Stimulated activated CD8-positive, alpha-beta memory T cell treated with anti-CD3 and anti-CD28 coated beads, Interleukin-15, amount 100 ng/mL, for 4 hours (primary cell): ENCODE data around the gene GABRG2.
"Not testable (repeated sequence)": the region's sequence is repeated elsewhere in the genome, so short reads cannot be mapped to it uniquely, and the experiment has no call there.

Experiments used
- DNase-seq, 2 donors: peaks; one replicate each; pipeline ENCODE4 v3.0.0-alpha.2; 2020; ENCODE audit warnings: low read depth in 2 of 2

The GABRG2 gene

GRCh38 chr5:162067655-162068411 lies at the start of gene GABRG2:
Gene GABRG2, plus strand, starts transcription at chr5:162067773. Its CDS starts 227 bp downstream, at chr5:162068000.
- DNase-seq = no peak

GRCh38 chr5:162025312-162025711 lies 42.3 kb upstream of the GABRG2 start:
- DNase-seq = no peak

- DNase-seq = no peak
Observed at GRCh38 chr5:162026803-162027202, 40.8 kb upstream of the GABRG2 start.

DNA sequence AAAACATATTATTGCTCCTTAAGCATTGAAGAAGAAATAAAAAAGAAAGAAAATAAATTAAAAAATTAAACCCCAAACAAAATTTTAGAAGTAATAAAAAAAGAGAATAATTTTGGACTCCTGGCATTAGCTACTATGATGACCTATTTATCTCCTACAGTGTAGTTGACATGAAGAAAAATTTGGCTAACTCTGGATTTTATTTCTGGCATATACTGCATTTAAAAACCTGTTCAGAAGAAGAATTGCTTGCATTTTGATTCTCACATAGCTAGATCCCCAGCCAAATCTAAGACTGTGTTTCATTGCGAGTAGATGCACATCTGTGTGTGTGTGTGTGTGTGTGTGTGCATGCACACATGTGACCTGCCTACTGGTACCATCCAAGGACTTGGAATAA lies 30.1 kb upstream of the GABRG2 start:
- no peak for DNase-seq

DNA sequence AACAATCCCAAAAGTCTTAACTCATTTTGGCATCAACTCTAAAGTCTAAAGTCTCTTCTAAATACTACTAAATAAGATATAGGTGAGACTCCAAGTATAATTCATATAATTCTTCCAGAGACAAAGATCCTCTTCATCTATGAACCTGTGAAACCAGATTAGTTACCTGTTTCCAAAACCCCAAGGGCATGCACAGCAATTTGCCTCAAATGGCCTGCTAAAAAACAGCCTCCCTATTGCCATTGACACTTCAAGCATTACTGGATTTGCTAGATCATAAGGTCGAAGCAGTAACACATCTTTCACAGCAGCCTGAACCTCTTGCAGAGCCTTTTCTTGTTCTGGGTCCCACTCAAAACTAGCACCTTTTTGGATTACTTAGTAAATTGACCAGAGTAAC lies 20.3 kb upstream of the GABRG2 start:
- no peak for DNase-seq

DNA sequence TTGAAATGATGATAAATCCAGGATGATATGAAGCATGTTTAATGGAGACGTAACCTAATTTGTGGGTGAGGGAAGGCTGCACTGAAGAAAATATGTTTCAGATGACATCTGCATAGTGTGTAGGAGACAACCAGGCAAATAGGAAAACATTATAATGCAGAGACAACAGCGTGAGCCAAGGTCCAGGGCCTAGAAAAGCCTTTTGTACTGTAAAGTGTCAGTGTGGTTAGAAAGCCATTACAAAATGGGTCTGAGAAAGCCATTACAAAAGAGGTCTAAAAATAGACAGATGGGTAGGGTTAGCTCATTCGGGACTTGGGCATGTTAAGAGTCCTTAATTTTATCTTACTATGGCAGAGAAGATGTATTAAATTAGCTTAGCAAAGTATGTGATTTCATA lies 14.9 kb upstream of the GABRG2 start:
- DNase-seq = no peak

- DNase-seq = not testable (repeated sequence)
Observed at GRCh38 chr5:162055095-162055494, 12.5 kb upstream of the GABRG2 start.

DNA sequence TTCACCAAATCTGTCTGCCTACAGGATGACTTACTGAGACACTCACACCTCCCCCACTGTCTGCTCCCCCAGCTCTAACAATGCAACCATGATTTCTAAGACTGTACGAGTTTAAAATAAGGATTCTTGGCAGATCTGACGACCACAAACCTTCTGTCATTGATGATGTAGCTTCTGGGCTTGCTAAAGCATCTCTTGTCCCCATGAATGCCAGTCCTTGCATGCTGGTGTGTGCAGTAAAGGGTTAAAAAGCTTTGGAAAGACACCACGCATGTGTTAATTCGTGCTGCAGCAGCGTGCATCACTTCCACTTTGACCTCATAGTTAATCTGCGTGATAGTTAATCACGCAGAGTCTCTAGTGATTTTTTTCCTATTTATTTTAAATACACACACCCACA lies 411 bp upstream of the GABRG2 start:
- no peak for DNase-seq

- DNase-seq = no peak
Observed at GRCh38 chr5:162068412-162068811, 839 bp downstream of the GABRG2 start.

- DNase-seq = no peak
Observed at GRCh38 chr5:162068936-162069335, 1.4 kb downstream of the GABRG2 start.

GRCh38 chr5:162078805-162079204 lies 11.2 kb downstream of the GABRG2 start:
- no peak for DNase-seq

DNA sequence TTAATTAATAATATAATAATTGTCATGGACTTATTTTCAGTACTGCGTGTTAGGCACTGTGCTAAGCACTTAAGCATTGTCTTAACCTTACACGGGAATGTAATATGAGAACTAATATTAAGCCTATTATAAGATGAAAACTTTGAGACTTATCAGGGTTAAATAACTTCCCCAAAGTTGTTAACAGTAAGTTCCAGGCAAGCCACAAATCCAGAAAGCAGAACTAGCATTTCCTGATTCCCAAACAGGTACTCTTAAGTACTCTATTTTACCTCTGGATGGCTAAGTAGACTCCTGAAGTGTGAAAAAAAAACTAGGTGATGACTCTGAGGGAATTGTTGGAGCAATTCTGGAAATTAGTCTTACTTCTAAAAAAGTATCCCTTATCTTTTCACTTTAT lies 23.8 kb downstream of the GABRG2 start:
- no peak for DNase-seq

DNA sequence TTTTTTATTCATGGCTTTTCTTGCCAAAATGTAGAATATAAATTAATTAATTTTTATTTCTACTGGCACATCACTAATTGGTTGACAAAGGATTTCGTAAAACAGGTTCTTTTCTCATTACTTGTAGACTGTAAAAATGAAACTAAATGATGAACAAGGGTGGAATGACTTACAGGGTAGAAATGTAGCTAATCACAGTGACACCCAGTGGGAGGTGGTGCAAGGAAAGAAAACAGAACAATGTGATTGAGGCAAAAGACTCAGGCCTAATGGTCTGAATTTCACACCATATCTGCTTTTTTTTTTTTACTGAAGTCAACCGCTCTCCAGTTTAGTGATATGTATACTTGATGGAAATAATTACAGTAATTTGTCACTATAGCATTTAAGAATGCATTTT lies 28.9 kb downstream of the GABRG2 start:
- no peak for DNase-seq

GRCh38 chr5:162107591-162107990 lies 40.0 kb downstream of the GABRG2 start:
- no peak for DNase-seq

GRCh38 chr5:162119801-162120200 lies 52.2 kb downstream of the GABRG2 start:
- no peak for DNase-seq

DNA sequence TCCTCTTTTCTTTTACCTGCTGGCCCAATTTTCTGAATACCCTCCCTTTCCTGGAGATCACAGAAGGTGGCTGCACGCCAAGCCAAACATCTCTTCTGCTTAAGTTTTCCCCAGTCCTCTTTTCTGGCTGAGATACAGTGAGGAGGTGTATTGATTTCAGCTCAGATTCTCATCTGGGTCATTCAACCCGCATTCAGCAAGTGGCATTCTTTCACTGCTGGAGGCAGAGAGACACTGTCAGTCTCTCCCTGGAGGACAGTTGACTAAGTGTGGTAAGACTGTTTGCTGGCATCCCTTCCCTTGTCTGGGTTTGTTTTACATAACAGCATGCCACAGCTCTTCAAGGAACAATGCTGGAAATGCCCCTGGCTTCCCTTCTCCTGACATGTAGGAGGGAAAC lies 60.5 kb downstream of the GABRG2 start:
- DNase-seq = no peak

DNA sequence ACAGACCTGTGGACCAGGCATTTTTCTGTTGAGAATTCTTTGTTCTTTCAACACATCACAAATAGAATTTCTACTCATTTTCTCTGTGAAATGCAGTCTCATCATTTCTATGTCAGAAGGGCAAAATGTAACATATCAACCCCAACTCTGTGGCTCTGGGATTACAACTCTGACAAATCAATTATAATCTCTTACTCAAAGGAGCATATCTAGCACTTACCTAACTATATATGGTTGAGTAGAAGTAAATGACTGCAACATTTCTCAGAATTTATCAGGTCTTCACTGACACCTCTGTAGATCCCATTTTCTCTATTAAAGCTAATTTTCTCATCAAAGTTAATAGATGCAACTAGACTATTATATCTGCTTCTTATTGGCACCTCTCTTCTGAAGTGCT lies 64.8 kb downstream of the GABRG2 start:
- no peak for DNase-seq

- no peak for DNase-seq
Observed at GRCh38 chr5:162139190-162139589, 71.6 kb downstream of the GABRG2 start.

DNA sequence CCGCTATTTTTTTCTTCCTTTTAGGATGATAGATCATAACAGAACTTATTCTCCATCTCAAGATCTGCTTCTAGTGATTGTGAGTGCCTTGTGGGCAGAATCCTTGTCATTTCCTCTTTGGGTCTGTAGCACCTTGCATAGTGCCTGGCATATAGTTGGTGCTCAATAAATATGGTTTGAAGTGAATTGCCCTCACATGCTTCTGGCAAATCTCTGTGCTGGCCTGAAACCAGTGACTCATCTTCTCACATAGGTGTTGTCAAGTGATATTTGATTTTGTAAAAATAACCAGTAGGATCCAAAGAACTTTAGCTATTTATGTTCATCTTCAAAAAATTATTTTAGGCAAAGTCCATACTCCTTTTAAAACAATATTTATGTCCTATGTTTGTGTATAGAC lies 86.7 kb downstream of the GABRG2 start:
- DNase-seq = no peak

- no peak for DNase-seq
Observed at GRCh38 chr5:162160401-162160800, 92.8 kb downstream of the GABRG2 start.

DNA sequence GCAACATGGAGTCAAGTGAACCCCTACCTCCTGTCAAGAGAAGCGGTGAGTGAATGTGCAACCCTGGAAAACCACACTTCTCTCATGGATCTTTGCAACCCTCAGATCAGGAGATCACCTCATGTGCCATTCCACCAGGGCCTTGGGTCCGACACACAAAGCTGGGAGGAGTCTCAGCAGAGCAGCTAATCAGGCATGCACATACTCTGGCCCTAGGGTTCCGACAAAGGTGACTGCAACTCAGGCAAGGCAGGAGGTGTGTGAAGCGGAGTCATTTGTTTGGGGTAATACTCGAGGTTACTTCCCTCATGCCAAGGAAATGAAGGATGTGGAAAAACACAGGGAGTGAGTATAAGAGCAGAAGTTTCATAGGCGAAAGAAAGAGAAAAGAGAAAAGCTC lies 96.1 kb downstream of the GABRG2 start:
- no peak for DNase-seq

- DNase-seq = no peak
Observed at GRCh38 chr5:162174358-162174974, 106.9 kb downstream of the GABRG2 start.

DNA sequence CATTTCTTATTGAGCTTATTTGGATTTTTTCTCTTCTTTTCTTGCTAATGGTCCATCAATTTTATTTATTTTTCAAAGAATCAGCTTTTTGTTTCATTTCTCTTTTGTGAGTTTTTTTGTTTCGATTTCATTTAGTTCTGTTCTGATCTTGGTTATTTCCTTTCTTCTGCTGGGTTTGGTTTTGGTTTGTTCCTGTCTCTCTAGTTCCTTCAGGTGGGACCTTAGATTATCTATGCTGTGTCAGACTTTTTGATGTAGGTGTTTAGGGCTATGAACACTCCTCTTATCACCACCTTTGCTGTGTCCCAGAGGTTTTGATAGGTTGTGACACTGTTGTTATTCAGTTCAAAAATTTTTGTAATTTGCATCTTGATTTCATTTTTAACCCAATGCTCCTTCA lies 119.8 kb downstream of the GABRG2 start:
- DNase-seq = no peak

DNA sequence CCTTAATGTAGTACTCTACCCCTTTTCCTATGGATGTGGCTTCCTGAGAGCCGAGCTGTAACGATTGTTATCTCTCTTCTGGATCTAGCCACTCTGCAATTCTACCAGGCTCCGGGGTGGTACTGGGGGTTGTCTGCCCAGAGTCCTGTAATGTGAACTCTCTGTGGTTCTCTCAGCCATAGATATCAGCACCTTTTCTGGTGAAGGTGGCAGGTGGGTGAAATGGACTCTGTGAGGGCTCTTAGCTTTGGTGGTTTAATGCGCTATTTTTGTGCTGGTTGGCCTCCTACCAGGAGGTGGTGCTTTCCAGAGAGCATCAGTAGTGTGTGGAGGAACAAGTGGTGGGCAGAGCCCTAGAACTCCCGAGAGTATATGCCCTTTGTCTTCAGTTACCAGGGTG lies 122.1 kb downstream of the GABRG2 start:
- DNase-seq = no peak
